ENCODE results near the gene ARL5C.
A peak's percentile ranks its signal among the peaks of the same experiment; 100 is the strongest.
"Not testable (repeated sequence)": the region's sequence is repeated elsewhere in the genome, so short reads cannot be mapped to it uniquely, and the experiment has no call there.

The ARL5C gene

DNA sequence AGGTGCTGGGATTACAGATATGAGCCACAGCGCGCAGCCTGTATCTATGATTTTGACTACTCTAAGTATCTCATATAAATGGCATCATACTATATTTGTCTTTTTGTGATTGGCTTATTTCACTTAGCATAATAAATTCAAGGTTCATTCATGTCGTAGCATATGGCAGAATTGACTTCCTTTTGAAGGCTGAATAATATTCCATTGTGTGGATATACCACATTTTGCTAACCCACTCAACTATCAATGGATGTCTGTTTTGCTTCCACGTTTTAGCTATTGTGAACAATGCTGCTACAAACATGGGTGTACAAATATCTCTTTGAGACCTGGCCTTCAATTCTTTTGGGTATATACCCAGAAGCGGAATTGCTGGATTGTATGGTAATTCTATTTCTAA lies 24.7 kb downstream of the ARL5C start:
- DNase-seq (ENCODE audit: low read depth) = no peak

DNA sequence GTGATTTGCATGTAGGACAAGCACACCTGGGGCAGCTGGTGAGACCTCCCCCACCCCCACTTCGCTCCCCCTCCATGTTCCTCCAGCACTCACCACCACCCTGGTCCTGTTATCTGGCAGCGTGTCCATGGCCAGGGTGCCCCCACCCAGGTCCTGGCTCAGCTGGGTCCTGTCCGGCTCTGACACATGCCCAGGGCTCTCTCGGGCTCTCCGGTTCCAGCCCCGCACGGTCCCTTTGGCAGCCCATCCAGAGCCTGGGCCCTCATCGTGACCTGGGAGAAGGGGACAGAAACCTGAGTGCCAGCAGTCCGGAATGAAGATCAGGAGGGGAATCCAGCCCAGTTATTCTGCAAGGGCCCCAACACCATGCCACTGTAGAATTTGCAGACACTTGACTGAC lies 26.4 kb downstream of the ARL5C start:
- DNase-seq (ENCODE audit: low read depth) = no peak

DNA sequence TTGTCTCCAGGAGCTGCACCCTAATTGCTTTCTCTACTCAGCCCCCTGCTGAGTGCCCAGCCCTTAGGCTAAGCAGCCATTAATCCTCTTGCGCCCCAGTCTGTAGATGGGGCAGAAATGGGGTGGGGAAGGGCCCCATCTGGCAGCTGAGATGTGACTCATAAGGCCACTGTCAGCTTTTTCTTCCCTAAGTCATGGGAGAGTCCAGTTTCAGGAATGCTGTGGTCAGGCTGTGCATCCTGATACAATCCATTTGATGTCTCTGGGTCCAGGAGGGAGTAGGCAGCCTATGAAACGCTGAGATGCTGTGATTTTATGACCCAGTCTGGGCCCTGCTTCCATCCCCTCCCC lies 26.8 kb downstream of the ARL5C start:
- peak; percentile 64 for DNase-seq (ENCODE audit: low read depth)

DNA sequence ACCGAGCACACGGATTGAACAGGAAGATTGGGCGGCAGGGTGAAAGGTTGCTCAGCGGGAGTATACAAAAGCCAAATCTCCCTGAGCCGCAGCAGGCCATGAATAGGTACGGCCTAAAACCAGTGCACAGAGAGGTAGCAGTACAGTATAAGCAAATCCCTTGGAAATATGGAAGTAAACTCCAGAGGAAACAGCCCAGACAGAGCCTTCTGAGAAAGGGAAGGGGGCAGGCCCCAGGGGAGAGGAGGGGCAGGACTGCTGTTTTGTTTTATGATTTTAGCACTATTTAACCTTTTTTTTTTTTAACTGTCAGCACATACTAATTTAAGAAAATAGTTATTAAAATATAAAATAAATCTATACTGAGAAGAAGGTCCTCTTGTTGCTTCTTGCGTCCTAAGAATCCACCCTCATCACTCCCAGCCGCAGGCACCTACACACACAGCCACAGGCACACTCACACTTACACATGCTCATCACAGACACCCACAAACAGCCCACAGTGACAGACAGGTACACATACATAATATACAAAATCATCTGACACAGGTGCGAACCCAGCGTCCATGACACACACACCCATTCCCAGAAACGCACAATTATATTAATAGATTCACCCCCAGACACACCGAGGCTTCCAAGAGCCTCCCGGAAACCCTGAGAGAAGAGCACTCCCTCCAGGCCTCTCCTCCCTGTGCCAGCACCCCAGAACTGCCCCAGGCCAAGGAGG lies 27.4 kb downstream of the ARL5C start:
- no peak for DNase-seq (ENCODE audit: low read depth)

DNA sequence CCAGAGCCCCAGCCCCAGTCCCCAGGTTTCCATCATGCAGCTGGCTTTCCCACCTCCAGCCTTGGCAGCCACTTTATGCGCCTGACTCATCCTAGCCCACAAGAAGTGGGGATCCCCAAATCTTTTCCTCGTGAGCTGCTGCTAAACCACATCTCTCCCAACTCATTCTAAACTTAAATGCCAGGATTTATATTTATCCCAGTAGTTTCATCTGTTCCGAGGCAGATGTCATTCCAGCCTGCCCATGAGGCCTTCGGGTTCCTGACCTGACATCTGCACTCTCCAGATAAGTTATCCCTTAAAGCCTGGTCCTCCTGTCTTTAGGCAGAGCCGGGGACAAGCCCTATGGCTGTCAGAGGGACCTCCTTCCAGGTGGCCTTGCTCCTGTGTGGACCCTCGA lies 31.1 kb downstream of the ARL5C start:
- no peak for DNase-seq (ENCODE audit: low read depth)

DNA sequence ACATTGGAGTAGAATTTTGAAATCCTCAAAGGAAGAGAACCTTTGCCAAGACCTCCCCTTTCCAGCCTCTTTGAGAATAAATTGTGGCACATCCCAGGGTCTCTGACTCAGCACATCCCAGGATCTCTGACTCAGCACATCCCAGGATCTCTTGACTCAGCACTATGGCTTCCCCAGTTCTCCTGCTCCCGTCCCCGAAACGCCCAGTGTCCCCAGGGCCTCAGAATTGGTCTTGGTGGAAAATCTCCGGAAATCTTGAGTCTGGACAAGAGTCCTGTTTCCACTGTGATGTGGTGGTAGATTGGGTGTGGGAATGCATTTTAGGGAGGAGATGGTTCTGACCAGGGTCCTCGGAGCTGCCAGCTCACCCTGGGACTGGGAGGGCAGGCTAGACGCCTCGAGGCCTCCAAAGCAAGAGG lies 33.8 kb downstream of the ARL5C start:
- DNase-seq (ENCODE audit: low read depth) = peak; percentile 88

DNA sequence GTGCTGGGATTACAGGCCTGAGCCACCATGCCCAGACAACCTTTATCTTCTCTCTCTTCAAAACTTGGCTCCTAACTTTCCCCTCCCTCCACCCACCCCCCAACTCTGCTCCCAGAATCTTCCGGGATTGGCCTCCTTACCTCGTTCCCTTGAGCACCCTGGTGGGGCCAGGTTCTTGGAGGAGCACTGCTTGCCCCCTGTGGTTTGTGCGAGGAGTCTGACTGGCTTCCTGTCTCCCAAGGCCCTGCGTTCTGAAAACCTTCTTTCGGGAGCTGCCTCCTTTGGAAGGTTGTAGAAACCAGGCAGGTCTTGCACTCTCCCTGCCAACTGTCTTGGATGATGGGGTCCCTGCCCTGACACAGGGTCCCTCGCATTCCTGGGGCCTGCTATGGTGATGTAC lies 34.3 kb downstream of the ARL5C start:
- DNase-seq (ENCODE audit: low read depth) = no peak

DNA sequence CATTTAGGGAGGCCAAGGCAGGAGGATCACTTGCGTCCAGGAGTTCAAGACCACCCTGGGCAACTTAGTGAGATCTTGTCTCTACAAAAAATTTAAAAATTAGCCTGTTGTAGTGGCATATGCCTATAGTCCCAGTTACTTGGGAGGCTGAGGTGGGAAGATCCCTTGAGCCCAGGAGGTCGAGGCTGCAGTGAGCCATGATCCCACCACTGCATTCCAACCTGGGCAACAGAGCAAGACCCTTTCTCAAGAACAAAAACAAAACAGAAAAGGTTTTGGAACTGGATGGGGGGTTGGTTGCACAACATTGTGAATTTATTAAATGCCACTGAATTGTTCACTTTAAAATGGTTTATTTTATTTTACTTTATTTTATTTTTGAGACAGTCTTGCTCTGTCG lies 35.8 kb downstream of the ARL5C start:
- DNase-seq (ENCODE audit: low read depth) = no peak

DNA sequence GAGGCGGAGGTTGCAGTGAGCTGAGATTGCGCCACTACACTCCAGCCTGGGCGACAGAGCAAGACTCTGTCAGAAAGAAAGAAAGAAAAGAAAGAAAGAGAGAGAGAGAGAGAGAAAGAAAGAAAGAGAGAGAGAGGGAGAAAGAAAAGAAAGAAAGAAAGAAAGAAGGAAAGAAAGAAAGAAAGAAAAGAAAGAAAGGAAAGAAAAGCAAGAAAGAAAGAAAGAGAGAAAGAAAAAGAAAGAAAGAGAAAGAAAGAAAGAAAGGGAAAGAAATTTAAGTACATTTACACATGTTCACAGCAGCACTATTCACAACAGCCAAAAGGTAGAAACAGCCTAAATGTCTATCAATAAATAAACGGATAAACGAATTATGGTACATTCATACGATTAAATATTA lies 36.4 kb downstream of the ARL5C start:
- not testable (repeated sequence) for DNase-seq (ENCODE audit: low read depth)

DNA sequence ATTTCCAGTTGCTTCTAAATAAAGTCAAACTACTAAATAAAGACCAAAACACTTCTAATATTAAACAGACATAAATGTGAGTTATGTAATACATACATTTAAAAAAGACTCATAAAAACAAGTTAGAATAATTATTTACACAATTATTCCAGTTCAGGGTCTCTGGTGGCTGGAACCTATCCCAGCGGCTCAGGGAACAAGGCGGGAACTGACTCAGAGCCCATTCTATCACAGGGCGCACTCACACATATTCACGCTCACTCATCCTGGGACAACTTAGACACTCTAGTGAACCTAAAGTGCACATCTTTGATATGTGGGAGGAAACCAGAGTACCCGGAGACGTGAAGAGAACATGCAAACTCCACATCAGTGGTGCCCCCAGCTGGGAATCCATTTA lies 39.5 kb downstream of the ARL5C start:
- no peak for DNase-seq (ENCODE audit: low read depth)

DNA sequence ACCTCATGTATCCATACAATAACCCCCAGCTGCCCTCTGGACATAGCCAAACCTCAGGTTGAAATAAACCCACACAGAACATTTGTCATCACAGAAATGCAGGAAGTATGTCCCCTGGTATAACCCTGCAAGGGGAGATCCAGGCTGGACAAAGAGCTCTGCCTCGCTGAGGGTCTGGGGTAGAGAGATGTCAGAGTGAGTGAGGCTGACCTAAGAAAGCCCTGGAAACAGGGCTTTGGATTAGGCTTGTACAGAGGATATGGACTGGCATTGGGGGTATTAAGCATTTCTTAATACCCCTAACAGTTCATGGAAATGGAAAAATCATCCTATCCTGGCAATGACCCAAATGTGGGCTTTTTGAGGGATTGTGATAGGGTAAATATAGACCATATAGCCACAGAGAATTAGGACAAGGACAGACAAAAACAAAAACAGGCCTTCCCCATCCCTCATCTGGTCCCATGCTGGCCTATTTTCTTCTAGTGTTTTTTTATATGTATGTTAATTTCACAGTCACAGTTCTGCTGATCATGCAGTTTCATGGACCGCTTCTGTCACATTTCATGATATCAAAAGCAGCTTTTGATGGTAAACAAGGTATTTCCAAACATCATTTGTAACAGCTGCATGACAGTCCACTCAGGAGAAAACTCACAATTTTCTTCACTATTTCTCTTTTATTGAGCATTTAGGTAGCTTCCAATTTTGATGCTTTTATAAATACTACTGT lies 40.7 kb downstream of the ARL5C start:
- no peak for DNase-seq (ENCODE audit: low read depth)

DNA sequence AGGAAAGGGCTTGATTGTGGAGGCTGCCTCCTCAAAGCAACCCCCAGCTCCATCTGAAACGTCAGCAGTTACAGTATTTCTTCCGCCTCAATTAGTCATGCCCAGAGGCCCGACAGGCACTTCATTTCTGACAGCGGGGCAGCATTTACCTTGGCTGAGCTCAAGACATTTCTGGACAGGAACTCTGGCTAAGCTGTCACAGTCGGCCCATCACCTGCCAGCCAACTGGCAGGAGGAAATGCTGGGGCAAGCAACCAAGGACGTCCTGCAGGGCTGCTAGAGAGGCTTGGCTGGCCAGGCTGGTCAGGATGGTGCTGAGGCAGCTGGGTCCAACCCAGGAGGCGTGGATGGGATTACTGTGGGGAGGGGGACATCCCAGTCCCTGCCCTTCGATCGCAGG lies 42.3 kb downstream of the ARL5C start:
- DNase-seq (ENCODE audit: low read depth) = no peak

DNA sequence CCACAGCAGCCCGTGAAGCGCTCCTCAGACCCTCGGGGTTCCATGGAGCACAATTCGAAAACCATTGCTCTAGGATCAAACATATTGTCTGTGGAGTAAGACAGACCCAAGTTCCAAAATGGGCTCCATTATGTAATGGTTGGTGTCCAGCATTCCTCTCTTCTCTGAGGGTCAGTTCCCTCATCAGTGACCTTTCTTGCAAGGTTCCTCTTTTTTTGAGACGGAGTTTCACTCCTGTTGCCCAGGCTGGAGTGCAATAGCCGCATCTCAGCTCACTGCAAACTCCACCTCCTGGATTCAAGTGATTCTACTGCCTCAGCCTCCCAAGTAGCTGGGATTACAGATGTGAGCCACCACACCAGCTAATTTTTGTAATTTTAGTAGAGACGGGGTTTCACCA lies 43.0 kb downstream of the ARL5C start:
- no peak for DNase-seq (ENCODE audit: low read depth)

DNA sequence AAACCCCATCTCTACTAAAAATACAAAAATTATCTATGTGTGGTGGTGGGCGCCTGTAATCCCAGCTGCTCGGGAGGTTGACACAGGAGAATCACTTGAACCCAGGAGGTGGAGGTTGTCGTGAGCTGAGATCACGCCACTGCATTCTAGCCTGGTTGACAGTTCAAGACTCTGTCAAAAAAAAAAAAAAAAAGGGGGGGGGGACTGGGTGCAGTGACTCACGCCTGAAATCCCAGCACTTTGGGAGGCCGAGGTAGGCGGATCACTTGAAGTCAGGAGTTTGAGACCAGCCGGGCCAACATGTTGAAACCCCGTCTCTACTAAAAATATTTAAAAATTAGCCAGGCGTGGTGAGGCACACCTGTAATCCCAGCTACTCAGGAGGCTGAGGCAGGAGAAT lies 44.0 kb downstream of the ARL5C start:
- DNase-seq (ENCODE audit: low read depth) = not testable (repeated sequence)

DNA sequence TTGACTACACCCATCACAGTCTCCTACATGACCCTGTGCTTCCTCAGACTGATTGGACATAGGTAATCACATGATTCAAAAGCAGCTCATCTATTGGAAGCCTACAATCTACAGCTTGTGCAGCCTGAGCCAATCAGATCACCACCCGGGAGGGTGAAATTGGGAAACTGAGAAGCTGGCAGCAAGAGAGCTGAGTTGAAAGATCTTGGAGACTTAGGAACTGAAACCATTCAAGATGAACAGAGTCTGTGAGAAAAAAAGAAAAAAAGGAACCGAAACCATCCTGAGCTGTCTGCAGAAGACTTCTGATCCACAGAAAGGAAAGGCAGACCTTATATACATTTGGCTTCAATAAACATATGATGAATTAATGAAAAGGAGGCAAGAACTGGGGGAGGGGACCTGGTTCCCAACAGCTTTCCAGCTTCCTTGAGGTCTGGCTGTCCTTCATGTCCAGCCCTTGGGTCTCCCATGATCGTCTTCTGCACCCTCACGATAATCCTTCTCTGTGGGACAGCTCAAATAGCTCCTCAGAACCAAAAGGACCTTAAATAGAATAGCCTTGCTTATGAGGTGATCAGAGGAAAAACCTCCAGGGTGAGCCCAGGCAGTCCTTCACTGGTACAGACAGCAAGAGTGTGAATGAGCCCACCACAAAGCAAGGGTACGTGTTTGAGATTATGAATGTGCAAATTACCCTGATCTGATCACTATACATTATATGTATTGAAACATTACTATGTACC lies 47.1 kb downstream of the ARL5C start:
- DNase-seq (ENCODE audit: low read depth) = no peak

DNA sequence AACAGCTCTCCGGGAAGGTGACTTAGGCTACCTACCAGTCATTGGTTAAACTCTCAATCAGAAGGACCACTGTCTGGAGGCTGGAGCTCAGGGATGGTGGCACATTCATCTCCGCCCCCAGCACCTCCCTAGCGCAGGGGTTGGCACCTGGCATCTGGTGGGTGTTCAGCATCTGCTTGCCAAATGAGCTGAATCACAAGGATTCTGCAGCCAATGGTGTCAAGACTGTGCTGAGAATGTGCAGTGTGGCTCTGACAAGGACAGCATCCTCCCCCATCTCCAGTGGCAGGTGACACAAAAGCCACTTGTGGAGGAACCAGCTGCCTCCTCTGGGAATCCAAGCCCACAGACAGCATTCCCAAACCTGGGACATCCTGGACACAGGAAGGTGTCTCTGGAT lies 49.7 kb downstream of the ARL5C start:
- no peak for DNase-seq (ENCODE audit: low read depth)

DNA sequence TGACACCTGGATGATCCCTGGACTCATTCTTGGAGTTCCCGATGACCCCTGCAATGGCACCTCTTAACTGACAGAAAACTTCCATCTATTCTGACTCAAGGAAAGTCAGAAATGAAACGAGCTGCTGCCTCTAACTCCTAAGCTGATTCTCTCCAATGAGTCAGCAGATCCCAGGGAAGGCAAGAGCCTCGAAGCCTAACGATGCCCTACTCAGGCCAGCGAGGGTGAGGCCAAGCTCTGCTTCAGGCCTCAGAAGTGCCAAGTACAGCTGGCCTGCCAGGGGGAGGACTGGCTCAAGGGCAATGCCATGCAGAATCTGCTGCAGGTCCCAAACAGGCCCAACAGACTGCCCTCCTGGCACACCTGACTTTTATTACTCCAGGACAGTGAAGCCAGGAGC lies 50.8 kb downstream of the ARL5C start:
- DNase-seq (ENCODE audit: low read depth) = peak; percentile 40

DNA sequence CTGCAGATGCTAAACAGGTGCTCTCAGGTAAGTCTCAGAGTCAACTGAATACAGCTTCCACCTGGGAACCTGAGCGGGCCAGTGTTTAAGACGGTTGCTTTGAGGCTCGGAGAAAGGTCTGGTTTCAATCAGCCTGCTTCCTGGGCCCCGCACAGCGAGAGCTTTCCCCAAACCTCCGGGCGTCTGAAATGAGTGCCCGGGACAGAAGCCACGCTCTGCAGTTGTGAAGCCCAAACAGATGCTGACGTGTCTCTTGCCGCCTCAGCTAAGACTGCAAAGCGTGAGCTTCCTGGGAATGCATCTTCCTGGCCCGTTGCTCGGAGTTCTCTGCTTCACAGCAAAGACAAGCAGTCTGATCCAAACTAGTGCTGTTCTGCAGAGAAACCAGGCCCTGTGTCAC lies 51.2 kb downstream of the ARL5C start:
- peak; percentile 45 for DNase-seq (ENCODE audit: low read depth)

DNA sequence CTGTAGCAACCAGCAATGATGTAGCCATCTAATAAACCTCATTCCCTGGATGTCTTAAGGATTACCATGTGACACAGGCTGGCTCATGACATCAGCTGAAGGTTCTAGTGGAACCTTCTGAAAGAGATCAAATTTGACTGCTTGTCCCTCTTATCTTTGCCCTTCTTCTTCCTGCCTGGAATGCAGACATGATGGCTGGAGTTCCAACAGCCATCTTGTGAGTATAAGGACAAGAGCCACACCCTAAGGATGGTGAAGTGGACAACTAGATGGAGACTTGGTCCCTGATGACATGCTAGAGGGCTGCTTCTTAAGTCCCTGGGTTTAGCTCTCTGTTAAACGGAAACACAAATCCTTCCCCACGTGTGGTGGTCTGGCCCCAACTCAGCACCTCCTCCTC lies 52.1 kb downstream of the ARL5C start:
- no peak for DNase-seq (ENCODE audit: low read depth)

DNA sequence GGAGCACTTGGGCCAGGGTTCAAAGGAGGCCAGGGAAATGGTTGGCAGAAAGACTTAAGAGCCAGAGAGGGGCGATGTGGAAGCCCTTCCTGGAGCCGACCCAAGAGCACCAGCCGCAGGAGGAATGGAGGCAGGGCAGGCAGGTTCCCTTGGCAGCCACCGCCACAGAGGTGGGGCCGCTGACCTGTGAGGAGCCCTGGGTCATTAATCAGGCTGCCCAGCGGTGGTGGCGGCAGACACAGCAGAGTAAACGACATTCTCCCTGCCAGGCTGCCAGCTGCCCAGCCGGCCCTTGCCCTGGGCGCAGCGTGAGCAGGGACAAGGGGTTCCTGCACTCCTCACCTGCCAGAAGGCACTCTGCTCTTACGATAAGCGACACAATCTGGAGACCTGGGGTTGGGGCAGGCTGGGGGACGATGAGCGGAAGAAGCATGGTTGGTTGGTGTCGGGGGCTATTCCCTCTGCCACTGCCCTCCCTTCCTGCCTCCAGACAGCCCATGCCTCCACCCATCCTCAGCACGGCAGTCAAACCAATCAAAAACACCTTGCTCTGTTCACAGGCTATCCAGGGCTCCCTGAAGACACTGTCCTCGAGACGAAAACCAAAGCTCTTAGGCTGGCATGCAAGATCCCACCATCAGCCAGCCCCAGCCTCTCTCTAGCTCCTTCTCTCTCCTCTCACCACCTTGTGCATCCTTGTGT lies 55.4 kb downstream of the ARL5C start:
- DNase-seq (ENCODE audit: low read depth) = no peak

DNA sequence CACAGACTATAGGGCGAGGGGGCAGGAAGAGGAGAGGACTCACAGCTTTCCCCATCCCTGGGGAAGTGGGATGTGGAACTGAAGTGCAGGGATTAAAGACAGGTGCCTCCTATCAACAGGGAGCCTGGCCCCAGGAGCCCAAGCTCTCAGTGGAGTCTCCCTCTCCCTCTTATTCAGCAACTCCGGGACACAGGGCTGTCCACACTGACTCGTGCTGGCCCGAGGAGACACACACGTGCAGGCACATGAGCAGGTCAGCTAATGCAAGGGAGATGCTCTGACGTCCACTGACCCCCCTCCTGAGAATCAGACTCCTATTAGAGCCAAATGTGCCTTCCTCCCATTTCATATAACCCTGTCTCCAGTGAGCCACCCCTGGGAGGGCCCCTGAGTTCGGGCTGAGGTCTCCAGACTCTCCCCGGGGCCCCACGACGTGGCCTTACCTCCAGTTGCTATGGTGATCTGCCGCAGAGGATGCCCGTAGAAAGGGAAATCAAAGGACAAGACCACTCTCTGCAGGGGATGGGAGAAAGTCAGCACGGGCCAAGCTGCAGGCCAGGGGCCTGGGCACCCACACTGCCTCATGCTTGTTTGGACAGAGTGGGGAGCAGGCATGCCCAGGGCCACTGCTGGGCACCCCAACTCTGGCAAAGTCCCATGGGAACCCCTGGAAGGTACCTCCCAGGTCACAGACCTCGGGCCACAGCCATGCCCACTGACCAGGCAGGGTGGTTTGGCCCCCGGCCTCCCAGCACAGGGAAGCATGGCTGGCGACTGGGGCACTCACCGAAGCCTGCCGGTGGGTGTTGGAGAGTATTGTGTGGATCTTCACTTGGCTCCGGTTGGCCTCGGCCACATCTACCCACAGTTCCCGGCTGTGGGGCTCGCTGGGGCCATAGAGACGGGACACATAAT lies 57.2 kb downstream of the ARL5C start:
- no peak for DNase-seq (ENCODE audit: low read depth)

DNA sequence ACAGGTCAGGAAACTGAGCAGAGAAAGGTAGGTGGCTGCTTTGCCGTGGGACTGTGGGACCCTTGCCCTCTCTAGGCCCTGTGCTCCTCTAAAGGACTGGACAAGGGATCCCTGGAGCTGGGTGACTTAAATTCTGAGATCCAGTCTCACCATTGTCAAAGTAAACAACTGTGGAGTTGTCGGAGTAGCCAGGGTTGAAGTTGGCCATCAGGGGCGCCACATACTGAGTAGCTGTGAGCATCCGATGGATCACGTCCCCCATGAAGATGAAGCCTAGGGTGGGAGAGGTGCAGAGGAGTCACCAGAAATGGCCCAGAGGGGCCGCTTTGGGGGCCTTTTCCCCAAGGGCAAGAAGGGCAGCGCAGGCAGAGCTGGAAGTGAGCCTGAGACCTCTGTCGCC lies 58.0 kb downstream of the ARL5C start:
- DNase-seq (ENCODE audit: low read depth) = no peak
